HCT116 (cell line): Measurements from ENCODE around the gene SETDB1. TPM values are rescaled to one million over a fixed set of nuclear protein-coding genes. Genes with fewer than 3 reads are reported as not detected.
A peak's percentile ranks its signal among the peaks of the same experiment; 100 is the strongest.

Experiments
- ATAC-seq: fragments of 200-7000 bp; cut with Tn5 transposase; 2 replicates; pipeline ENCODE4 v1.9.1; 2020; ENCODE audit warnings: mild to moderate bottlenecking, moderate library complexity
- BruUV-seq: library from RNA; stranded (reverse); fragments of 400-500 nt; replicated peaks from 2 replicates; lab custom pipeline; 2021; lab: Mats Ljungman, UMichigan
- CTCF ChIA-PET: fragments of 300-600 bp; sonication (Branson Sonifier 250); formaldehyde crosslinking; loops from one replicate; lab custom pipeline; 2021; ENCODE audit warnings: antibody characterized with exemption; lab: Charles Lee
- POLR2A ChIA-PET: fragments of 300-600, 350-600 bp; sonication (Branson Sonifier 250); formaldehyde crosslinking; loops from one replicate; lab custom pipeline; 2021; ENCODE audit warnings: antibody characterized with exemption; lab: Charles Lee
- RAD21 ChIA-PET, 2 experiments: fragments of 300-600 bp; sonication (Branson Sonifier 250); formaldehyde crosslinking; loops; one replicate each; lab custom pipeline; 2023; ENCODE audit warnings: low total read pairs in 2 of 2; ENCODE audit not compliant: uncharacterized antibody in 2 of 2, unreplicated experiment in 2 of 2, low non-redundant PET in 1 of 2; lab: Charles Lee
- DNase-seq: peaks from one replicate; pipeline ENCODE4 v3.0.0-alpha.2; 2010; ENCODE audit warnings: low read depth, low spot score
- H2AFZ ChIP-seq: fragments of 200-600 bp; shearing (Covaris generic), sonication (generic); 2 replicates; pipeline ENCODE4 v1.6.1; 2017; ENCODE audit warnings: low read depth, mixed run types, mixed read lengths, antibody characterized with exemption, low read length; ENCODE audit not compliant: poor library complexity, severe bottlenecking
- H3K27ac ChIP-seq: 2 replicates; pipeline ENCODE4 v1.5.1; 2012; ENCODE audit warnings: low read depth, low read length
- H3K27me3 ChIP-seq: fragments of 200-600 bp; sonication (generic); 2 replicates; pipeline ENCODE4 v1.6.1; 2016; ENCODE audit warnings: mixed run types, low read length, mixed read lengths; ENCODE audit not compliant: insufficient read depth
- H3K36me3 ChIP-seq, 2 experiments: fragments of 200-500 bp in 1 of 2; fragments of 200-600 bp in 1 of 2; sonication (Bioruptor generic) in 1 of 2; sonication (generic) in 1 of 2; 2 replicates each; pipeline versions ENCODE4 v1.5.1 to v1.6.1; 2014 to 2016; ENCODE audit warnings: low read length in 2 of 2, inconsistent platforms in 1 of 2, mixed read lengths in 1 of 2, mixed run types in 1 of 2; ENCODE audit not compliant: insufficient read depth in 2 of 2, control insufficient read depth in 1 of 2
- H3K4me1 ChIP-seq, 2 experiments: fragments of 200-600 bp in 1 of 2; sonication (generic) in 1 of 2; 2 replicates each; pipeline versions ENCODE4 v1.5.1 to v1.6.1; 2012 to 2017; ENCODE audit warnings: low read length in 2 of 2, inconsistent platforms in 1 of 2, mild to moderate bottlenecking in 1 of 2, mixed read lengths in 1 of 2, mixed run types in 1 of 2, moderate library complexity in 1 of 2; ENCODE audit not compliant: insufficient read depth in 2 of 2, control insufficient read depth in 1 of 2
- H3K4me2 ChIP-seq: fragments of 200-600 bp; sonication (generic); 2 replicates; pipeline ENCODE4 v1.6.1; 2017; ENCODE audit warnings: mixed run types, low read length, mixed read lengths
- H3K4me3 ChIP-seq, 2 experiments: fragments of 200-600 bp in 1 of 2; sonication (generic) in 1 of 2; replicated peaks in 1 of 2; 2 replicates each; pipeline ENCODE4 v1.5.1; 2011 to 2016; ENCODE audit warnings: low read length in 2 of 2, control low read depth in 1 of 2, low read depth in 1 of 2, mild to moderate bottlenecking in 1 of 2, mixed read lengths in 1 of 2, mixed run types in 1 of 2
- H3K79me2 ChIP-seq: fragments of 200-600 bp; sonication (generic); 2 replicates; pipeline ENCODE4 v1.6.1; 2017; ENCODE audit warnings: mild to moderate bottlenecking, mixed run types, low read length, moderate library complexity, mixed read lengths; ENCODE audit not compliant: insufficient read depth
- H3K9ac ChIP-seq: fragments of 200-600 bp; sonication (generic); 2 replicates; pipeline ENCODE4 v1.6.1; 2016; ENCODE audit warnings: low read length, mixed read lengths
- H3K9me2 ChIP-seq: fragments of 200-600 bp; sonication (generic), shearing (Covaris generic); 2 replicates; pipeline ENCODE4 v1.6.1; 2017; ENCODE audit warnings: mixed run types, mild to moderate bottlenecking, moderate library complexity; ENCODE audit not compliant: insufficient read depth
- H3K9me3 ChIP-seq, 2 experiments: fragments of 200-500 bp in 1 of 2; fragments of 200-600 bp in 1 of 2; sonication (Bioruptor generic) in 1 of 2; sonication (generic) in 1 of 2; 2 replicates each; pipeline ENCODE4 v1.6.1; 2014 to 2017; ENCODE audit warnings: low read length in 2 of 2, mixed read lengths in 2 of 2, inconsistent platforms in 1 of 2, low read depth in 1 of 2, mild to moderate bottlenecking in 1 of 2, mixed run types in 1 of 2, moderate library complexity in 1 of 2; ENCODE audit not compliant: control insufficient read depth in 1 of 2, insufficient read depth in 1 of 2
- H4K20me1 ChIP-seq: fragments of 200-600 bp; sonication (generic), shearing (Covaris generic); 2 replicates; pipeline ENCODE4 v1.6.1; 2017; ENCODE audit warnings: mixed run types, mild to moderate bottlenecking, moderate library complexity; ENCODE audit not compliant: insufficient read depth
- EZH2 ChIP-seq: fragments of 200-600 bp; sonication (generic); IDR thresholded peaks from 2 replicates; pipeline ENCODE4 v1.6.1; 2017; ENCODE audit warnings: antibody characterized with exemption, mixed run types
- EZH2phosphoT487 ChIP-seq: fragments of 200-600 bp; IDR thresholded peaks from 2 replicates; pipeline ENCODE4 v1.6.1; 2018; ENCODE audit warnings: antibody characterized with exemption, borderline replicate concordance
- RAD21 ChIP-seq: IDR thresholded peaks from 2 replicates; pipeline ENCODE4 v1.6.1; 2012; ENCODE audit warnings: low read depth, mild to moderate bottlenecking
- SP1 ChIP-seq: IDR thresholded peaks from 2 replicates; pipeline ENCODE4 v1.6.1; 2012; ENCODE audit warnings: low read depth
- ZNF274 ChIP-seq: fragments of 200-500 bp; sonication (Bioruptor generic); IDR thresholded peaks from 2 replicates; pipeline ENCODE4 v1.6.1; 2014; ENCODE audit warnings: mild to moderate bottlenecking, low read depth, low read length, inconsistent platforms
- intact Hi-C: fragments of 100-400 bp; cut with micrococcal nuclease; formaldehyde crosslinking; loops from 2 replicates; pipeline ENCODE4 v1.10.0; 2022
- total RNA-seq: library from RNA; stranded (reverse); gene quantifications from one replicate; pipeline ENCODE4 v1.2.1, GENCODE V29; 2021; ENCODE audit not compliant: unreplicated experiment
- TF ChIP-seq, protein P1 (sequence below), 3 experiments: fragments of 200-600 bp in 1 of 3; sonication (generic) in 1 of 3; IDR thresholded peaks in 2 of 3; conservative IDR thresholded peaks in 1 of 3; 2 replicates each; pipeline ENCODE4 v1.5.1; 2012 to 2017; ENCODE audit warnings: low read depth in 2 of 3, low read length in 2 of 3, antibody characterized with exemption in 1 of 3, borderline replicate concordance in 1 of 3, control low read depth in 1 of 3, mild to moderate bottlenecking in 1 of 3, mixed read lengths in 1 of 3, mixed run types in 1 of 3, moderate library complexity in 1 of 3; ENCODE audit not compliant: insufficient read depth in 1 of 3
- TF ChIP-seq, protein P2 (sequence below): IDR thresholded peaks from 2 replicates; pipeline ENCODE4 v1.6.1; 2012

The SETDB1 gene
- total RNA-seq, 1 experiment from 2014 or later, result 54.3 TPM

- CTCF ChIA-PET, result interaction anchor here (1.1 to 2.8 kb wide), 6 partner anchors 11 to 750 kb away, joined by 3 to 24 read pairs (median 4); partner anchors contain the start of gene TNFAIP8L2
- peak within 1 kb of the TSS; percentile 60 to 94 for H3K4me3 ChIP-seq
- H3K9me3 ChIP-seq, result no peaks in the 10 kb centered on the region
- BruUV-seq, result TSS peak; percentile 52
- no peaks in the 10 kb centered on the region for H3K9me2 ChIP-seq
- intact Hi-C loops, result loop anchor here (5.0 kb wide), 1 partner anchor 444 kb away; no protein-coding TSS in a partner anchor
- no peaks in the 10 kb centered on the region for H3K27me3 ChIP-seq
- ATAC-seq, result peak; percentile 72
- TF ChIP-seq ZNF274 (no peak), SP1 (no peak), EZH2 (no peak), EZH2phosphoT487 (no peak), RAD21 (peak; percentile 57)
- TF ChIP-seq, protein P1, sequence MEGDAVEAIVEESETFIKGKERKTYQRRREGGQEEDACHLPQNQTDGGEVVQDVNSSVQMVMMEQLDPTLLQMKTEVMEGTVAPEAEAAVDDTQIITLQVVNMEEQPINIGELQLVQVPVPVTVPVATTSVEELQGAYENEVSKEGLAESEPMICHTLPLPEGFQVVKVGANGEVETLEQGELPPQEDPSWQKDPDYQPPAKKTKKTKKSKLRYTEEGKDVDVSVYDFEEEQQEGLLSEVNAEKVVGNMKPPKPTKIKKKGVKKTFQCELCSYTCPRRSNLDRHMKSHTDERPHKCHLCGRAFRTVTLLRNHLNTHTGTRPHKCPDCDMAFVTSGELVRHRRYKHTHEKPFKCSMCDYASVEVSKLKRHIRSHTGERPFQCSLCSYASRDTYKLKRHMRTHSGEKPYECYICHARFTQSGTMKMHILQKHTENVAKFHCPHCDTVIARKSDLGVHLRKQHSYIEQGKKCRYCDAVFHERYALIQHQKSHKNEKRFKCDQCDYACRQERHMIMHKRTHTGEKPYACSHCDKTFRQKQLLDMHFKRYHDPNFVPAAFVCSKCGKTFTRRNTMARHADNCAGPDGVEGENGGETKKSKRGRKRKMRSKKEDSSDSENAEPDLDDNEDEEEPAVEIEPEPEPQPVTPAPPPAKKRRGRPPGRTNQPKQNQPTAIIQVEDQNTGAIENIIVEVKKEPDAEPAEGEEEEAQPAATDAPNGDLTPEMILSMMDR (IDR thresholded peaks at IDR 0.05 in 2 of 3, conservative IDR thresholded peaks at IDR 0.05 in 1 of 3; ENCODE audit: borderline replicate concordance in 1 of 3, insufficient read depth in 1 of 3, low read depth in 2 of 3, low read length in 2 of 3), result peak; percentile 35 to 62 (median 54); a peak in 5 of 6 replicates
- TF ChIP-seq, protein P2, sequence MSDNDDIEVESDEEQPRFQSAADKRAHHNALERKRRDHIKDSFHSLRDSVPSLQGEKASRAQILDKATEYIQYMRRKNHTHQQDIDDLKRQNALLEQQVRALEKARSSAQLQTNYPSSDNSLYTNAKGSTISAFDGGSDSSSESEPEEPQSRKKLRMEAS, result no peak
- POLR2A ChIA-PET, result interaction anchor here (0.7 to 1.9 kb wide), 3 partner anchors 10 to 31 kb away, joined by 3 to 5 read pairs (median 4); no protein-coding TSS in a partner anchor
- H3K36me3 ChIP-seq, result no peaks in the 10 kb centered on the region
- peak within 1 kb of the TSS; percentile 94 for H3K4me2 ChIP-seq
- peak; percentile 48 for DNase-seq
- RAD21 ChIA-PET, result interaction anchor here (0.6 kb wide), 2 partner anchors 50 to 130 kb away, joined by 3 read pairs; partner anchors contain the start of gene ARNT (in 1 of the 2)
- peaks cover 13 to 40% of the 10 kb centered on the region in 2 experiments; a peak in 3 of 4 replicates for H3K4me1 ChIP-seq
- no peaks in the 10 kb centered on the region for H4K20me1 ChIP-seq
- H3K79me2 ChIP-seq, result peaks cover 16% of the 10 kb centered on the region
- peak within 1 kb of the TSS; percentile 48 for H3K9ac ChIP-seq
- peak within 1 kb of the TSS; percentile 47 for H2AFZ ChIP-seq
- H3K27ac ChIP-seq, result peak within 1 kb of the TSS; percentile 41; the same call in 1 of the 2 replicates
Observed at GRCh38 chr1:151006327-151007052, 80.3 kb downstream of the SETDB1 start, which contains the start of gene MINDY1. MINDY1 (minus strand) TSS chr1:151006902; CDS start chr1:151002617, 4,285 bp downstream.
